Fibroblast of skin of right quadriceps (primary cell): ENCODE measurements around the gene PROCA1.
"Not testable (repeated sequence)": the region's sequence is repeated elsewhere in the genome, so short reads cannot be mapped to it uniquely, and the experiment has no call there.

Source experiments
- DNase-seq: peaks from one replicate; pipeline ENCODE4 v3.0.0-alpha.2; 2013

The PROCA1 gene

GRCh38 chr17:28744104-28744971 is 32.6 kb upstream of the PROCA1 start:
- DNase-seq, result peak; percentile 62

- DNase-seq, result peak; percentile 80
Observed at GRCh38 chr17:28743243-28744103, 31.8 kb upstream of the PROCA1 start, which contains the start of gene TRAF4. Gene TRAF4 (plus strand): TSS chr17:28744011. CDS start chr17:28744113, 102 bp downstream.

GRCh38 chr17:28741358-28742349 is 30.0 kb upstream of the PROCA1 start:
- DNase-seq, result no peak

- no peak for DNase-seq
Observed at GRCh38 chr17:28740406-28741357, 29.0 kb upstream of the PROCA1 start.

GRCh38 chr17:28738680-28739384 is 27.1 kb upstream of the PROCA1 start:
- DNase-seq, result no peak

GRCh38 chr17:28737770-28738679 is 26.3 kb upstream of the PROCA1 start:
- DNase-seq, result no peak

GRCh38 chr17:28737316-28737715 is 25.6 kb upstream of the PROCA1 start:
- no peak for DNase-seq

GRCh38 chr17:28735913-28736769 is 24.5 kb upstream of the PROCA1 start:
- not testable (repeated sequence) for DNase-seq

- no peak for DNase-seq
Observed at GRCh38 chr17:28735242-28735722, 23.6 kb upstream of the PROCA1 start.

GRCh38 chr17:28734712-28735241 is 23.1 kb upstream of the PROCA1 start:
- no peak for DNase-seq

- DNase-seq, result no peak
Observed at GRCh38 chr17:28733346-28733745, 21.7 kb upstream of the PROCA1 start.

GRCh38 chr17:28729950-28730330 is 18.3 kb upstream of the PROCA1 start:
- DNase-seq, result no peak

GRCh38 chr17:28728364-28729200 is 16.9 kb upstream of the PROCA1 start, which contains the start of gene NEK8:
Gene NEK8 (plus strand): TSS chr17:28728788. CDS start chr17:28728814, 26 bp downstream.
- peak; percentile 91 for DNase-seq

- DNase-seq, result peak; percentile 94
Observed at GRCh38 chr17:28726627-28727491, 15.2 kb upstream of the PROCA1 start.

GRCh38 chr17:28726226-28726626 is 14.5 kb upstream of the PROCA1 start, which contains the start of gene TLCD1:
Gene TLCD1 (minus strand): TSS chr17:28726233. CDS start chr17:28726097, 136 bp downstream.
- peak; percentile 62 for DNase-seq
